HG03565 (cell line): ENCODE results near the gene SERPINA9.
"Not testable (repeated sequence)": the region's sequence is repeated elsewhere in the genome, so short reads cannot be mapped to it uniquely, and the experiment has no call there.

Experiments
- ATAC-seq: cut with Tn5 transposase; IDR thresholded peaks from one replicate; pipeline ENCODE4 v1.9.1; 2021; ENCODE audit warnings: mild to moderate bottlenecking, moderate library complexity; ENCODE audit not compliant: unreplicated experiment

SERPINA9 gene

DNA sequence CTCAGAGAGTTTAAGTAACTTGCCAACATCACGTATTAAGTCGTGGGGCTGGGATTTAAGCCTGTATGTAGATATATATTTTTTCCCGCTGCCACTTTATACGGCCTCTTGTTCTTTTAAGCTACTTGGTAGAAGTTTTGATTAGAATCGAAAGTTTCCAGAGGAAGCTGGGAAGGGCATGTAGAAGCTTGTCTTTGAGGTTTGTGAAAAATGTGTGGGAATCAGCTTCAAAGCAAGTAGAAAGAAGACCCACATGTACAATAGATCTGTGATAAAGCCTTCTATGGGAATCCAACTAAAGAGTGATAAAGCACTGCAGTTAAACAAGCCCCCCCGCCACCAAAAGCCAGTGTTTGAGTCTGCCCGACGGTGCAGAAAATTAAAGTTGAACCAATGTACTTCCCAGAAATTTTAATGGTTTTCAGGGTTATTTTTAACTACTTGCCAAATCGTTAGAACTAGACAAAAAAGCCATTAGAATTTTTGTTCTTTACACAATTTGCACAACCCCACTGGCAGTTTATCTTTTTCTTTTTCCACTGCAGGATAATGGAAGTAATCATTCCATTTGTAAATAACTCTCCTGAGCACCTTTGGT, 48.9 kb downstream of the SERPINA9 start:
- ATAC-seq = no peak

DNA sequence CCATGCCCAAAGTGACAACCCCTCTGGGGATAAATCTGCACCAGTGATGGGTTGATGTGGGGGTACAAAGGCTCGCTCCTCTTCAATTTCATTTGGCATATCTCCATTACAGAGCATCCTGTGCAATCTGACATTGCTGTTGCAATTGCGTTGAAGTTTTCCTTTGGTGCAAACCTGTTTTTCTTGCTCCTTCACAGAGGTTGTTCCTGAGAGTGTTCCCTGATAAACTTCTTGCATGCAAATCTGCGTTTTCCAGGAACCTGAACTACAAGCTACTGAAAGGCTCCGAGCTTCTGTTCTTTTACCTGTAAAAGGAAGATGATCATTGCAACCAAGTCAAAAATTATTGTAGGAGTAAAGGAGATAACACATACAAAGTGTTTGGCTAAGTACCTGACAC, 49.5 kb downstream of the SERPINA9 start:
- no peak for ATAC-seq

DNA sequence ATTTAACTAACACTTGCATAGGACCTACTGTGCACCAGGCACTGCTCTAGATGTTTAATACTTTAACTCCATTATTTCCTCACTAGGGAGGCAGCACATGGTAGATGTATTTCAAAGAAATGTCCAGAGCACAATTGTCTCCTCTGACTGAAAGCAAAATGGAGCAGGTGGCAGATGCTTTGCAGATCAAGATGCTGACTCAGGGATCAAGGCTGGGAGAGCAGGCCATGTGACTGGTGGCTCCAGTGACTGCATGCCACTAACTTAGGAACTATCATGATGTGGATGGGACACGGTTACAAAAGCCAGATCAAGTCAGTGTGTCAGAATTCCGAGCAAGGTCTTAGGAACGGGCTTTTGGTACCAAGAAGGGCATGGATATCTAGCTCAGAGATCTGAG, 51.6 kb downstream of the SERPINA9 start:
- ATAC-seq = no peak

DNA sequence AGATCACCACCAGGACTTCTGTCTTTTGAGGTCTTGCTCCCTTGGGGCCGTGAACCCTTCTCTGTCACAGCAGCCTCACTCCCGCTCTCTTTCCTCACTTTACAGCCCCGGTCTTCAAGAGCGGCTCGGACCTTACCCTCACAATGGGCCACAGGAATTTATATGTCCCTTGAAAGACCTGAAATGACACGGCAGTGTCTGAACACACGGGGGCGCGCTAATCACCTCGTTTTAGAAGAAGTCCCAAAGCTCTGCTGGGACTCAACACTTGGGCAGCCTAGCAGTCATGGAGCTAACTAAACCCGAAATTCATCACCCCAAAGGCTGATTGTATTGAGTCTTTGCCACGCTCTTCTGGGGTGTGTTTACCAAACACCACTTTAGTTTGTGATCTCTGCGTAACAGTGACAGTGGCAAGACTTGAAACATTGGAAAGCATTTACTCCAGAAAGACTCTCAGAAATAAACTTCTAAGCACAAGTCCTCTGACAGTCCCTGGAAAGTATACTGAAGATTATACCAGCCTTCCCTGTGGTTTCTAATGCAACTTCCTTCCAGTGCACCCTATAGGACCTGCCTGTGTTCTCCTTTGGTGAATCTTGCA, 52.4 kb downstream of the SERPINA9 start:
- ATAC-seq = no peak

DNA sequence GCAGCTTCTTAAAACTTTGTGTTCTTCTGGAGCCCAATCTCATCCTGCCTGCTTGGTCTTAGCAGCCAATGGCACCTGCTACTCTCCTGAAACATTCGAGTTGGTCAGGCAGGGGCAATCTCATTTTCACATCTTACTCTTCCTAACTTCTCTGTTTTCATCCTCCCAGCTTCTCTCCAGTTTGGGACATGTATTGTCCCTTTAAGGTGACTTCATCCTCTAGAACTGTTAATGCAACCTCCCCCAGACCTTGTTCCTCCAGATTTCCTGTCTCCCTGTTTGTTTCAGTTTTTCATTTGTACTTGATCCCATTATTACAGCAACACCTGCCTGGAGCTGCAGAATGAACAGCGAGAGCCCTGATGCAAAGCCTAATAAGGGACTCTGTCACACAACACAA, 54.7 kb downstream of the SERPINA9 start:
- ATAC-seq = no peak

DNA sequence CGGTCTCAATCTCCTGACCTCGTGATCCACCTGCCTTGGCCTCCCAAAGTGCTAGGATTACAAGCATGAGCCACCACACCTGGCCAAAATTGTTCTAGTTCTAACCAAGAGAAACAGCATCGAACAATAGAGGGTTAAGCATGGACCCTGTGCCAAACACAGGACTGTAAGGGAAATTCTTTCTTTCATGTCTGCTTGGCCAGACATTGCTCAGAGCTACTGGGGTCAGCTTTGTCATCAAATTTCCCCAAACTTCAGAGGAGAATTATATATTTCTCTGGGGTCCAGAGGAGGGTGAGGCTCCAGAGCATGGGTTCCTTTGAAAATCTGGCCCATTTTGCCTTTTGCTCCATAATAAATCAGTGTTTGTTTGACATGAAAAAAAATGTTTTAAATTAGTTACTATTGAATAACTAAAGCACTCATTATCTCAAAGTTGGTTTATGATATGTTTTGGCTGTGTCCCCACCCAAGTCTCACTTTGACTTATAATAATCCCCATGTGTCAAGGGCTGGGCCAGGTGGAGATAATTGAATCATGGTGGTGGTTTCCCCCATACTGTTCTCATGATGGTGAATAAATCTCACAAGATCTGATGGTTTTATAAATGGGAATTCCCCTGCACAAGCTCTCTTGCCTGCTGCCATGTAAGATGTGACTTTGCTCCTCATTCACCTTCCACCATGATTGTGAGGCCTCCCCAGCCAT, 58.3 kb downstream of the SERPINA9 start:
- not testable (repeated sequence) for ATAC-seq
